Fibroblast of skin of back (primary cell): ENCODE measurements around the gene SUCLA2.
A peak's percentile ranks its signal among the peaks of the same experiment; 100 is the strongest.
"Not testable (repeated sequence)": the region's sequence is repeated elsewhere in the genome, so short reads cannot be mapped to it uniquely, and the experiment has no call there.

ENCODE experiments used
- DNase-seq: peaks from one replicate; pipeline ENCODE4 v3.0.0-alpha.2; 2013

Gene SUCLA2

DNA sequence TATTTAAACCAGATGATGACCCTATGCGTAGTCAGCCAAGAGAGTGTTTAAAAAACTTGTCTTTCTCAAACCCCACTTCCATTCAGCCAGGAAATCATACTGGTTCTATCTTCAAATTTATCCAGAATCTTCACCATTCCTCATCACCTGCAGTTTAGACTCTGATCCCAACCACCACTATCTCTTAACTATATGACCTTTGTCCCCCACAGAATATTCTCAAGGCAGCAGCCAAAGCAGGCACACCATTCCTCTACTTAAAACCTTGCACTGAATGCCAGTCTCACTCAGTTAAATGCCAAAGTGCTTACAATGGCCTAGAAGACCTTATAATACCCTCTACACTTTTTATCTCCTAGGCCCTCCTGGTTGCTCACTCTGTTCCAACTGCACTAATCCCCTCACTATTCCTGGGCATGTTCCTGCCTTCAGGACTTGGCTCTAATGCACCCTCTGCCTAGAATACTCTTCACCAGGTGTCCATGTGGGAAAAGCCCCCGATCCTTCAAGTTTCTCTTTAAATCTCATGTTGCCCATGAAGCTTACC lies 10.1 kb downstream of the SUCLA2 start:
- DNase-seq, result no peak

DNA sequence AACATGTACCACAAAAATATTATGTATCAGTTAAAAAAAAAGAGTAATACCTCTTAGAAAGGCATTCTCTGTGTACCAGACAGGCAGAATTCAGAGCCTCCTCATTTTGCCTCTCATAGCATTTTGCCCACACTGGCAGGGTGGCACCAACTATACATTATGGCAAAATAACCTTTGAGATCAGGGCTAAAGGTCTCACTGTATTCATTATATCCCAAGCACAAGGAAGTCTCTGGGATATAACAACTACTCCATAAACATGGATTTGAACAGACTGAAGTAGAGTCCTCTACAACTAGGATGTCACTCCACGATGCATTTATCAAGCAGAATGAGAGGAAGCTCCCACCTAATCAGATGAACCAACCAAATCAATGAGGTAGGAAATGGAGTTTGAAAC lies 10.6 kb downstream of the SUCLA2 start:
- DNase-seq, result no peak

DNA sequence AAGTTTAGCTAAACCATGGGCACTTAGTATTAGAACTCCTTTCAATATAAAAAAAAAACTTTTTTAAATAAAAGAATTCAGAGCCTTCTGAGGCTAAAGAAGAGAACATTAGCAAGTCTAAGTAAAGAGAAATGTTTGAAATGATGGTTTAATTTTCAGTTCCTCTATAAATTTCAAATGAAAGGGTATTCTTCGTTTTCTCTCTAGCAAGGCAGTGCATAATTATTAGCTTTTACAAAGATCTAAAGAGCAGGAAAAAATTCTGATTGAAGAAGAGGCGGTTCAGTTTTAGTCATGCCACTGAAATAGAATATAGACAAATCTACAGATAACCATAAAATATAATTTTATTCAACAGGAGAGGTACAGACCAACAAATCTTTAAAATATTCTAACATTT lies 18.0 kb downstream of the SUCLA2 start:
- no peak for DNase-seq

DNA sequence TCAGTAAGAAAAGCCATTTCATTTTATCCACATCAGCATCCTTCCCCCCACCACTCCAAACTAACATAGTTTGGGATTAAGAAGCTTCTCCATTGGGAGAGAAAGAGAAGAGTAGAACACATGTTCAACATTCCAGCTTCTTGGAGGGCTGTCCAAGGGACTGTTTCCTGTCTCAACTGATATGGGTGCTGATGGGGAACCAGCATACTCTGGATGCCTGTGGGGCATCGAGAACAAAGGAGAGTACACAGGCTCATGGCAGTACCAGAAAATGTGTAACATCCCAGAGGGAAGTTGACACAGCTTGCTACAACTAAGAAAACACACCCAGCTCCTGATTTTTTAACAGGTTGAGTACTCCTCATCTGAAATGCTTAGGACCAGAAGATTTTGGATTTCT lies 24.7 kb downstream of the SUCLA2 start:
- peak; percentile 35 for DNase-seq

DNA sequence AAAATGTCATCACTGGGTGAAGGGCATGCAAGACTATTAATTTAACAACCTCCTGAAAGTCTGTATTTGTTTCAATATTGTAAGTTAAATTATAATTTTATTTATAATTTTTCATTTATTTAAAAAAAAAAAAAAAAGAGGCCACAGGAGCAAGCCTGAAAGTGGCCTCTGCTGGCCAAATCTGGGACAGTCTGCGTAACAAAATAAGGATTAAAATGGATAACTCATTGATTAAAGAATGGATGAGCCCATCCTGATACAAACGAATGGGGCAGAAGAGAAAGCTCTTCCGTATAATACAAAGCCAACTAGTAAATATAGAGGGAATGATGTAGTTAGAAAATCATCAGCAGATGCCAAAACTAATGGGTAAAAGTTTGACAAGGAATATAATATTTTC lies 36.2 kb downstream of the SUCLA2 start:
- no peak for DNase-seq

DNA sequence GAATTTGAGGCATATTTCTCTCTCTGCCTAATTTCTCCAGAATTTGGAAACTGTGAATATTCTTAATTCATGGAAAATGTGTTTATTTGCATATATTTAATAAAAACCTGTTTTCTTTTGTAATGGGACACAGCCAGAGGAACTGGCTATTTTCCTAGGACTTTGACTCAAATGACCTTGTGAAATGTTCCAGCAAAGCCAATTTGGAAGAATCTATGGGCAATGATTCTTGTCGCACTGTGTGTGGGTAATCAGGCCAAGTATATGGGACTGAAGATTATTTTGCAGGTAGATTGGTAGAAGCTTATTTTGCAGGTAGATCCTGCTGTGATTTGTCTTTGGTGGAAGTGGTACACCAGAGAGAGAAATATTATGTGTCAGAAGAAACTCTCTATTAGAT lies 38.8 kb downstream of the SUCLA2 start:
- DNase-seq, result no peak

DNA sequence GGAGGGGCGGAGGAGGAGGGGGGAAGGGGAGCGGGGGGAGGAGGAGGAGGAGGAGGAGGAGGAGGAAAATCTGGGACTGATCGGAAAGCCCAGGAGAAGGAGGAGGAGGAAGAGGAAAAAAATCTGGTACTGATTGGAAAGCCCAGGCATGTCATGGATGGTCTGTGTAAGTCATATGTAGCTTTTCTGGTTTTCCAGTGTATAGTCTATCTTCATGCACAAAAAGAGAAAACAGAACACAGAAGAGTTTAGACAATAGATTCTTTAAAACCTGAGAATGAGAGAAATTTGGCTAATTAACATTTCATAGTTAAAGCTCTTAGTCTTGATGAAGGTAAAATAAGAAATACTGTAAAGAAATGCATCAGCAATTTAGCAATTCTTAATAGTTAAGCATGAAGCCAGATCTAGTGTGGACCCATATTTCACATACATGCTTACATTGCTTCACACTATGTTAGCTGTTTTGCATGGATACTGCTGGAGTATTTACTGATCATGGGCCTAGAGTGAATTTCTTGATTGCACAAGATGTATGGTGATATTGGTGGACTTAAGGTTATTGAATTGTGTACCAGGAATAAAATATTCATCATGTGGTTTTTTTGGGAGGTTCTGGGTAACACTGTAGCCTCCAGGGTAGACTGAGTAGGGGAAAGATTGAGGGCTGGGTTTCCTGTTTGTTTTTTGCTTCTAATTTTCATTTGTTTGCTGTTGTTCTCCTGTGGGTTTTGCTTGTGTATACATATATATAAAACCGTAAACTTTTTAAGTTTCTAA lies 41.4 kb downstream of the SUCLA2 start:
- DNase-seq, result no peak

DNA sequence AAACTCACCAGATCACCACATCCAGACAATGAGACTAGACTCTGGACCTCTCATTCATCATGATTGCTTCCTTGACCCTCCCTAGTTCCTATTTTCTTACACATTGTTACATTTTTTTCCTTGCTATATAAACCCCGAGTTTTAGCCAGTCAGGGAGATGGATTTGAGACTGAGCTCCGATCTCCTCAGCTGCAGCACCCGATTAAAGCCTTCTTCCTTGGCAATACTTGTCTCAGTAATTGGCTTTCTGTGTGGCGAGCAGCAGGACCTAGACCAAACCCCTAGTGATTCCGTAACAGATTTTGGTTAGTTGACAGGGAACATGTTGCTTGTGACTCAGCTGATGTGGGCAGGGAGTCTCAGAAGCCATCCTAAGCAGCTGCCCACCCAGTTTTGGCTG lies 44.0 kb downstream of the SUCLA2 start:
- no peak for DNase-seq

DNA sequence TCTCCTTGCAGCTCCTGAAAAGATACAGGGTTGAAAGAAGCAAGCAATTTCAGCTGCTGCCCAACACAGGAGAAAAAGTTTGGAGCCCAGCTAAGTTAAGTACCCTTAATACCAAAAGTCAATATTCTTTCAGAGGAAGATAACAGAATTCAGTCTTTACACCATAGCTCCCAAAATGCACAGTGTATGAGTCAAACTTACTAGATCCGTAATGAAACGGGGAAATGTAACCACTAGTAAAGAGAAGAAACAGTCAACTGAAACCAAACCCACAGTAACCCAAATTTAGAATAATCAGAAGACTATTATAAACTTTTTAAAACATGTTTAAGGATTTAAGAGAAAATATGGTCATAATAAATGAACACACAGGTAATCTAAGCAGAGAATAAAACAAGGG lies 45.2 kb downstream of the SUCLA2 start:
- DNase-seq, result no peak

DNA sequence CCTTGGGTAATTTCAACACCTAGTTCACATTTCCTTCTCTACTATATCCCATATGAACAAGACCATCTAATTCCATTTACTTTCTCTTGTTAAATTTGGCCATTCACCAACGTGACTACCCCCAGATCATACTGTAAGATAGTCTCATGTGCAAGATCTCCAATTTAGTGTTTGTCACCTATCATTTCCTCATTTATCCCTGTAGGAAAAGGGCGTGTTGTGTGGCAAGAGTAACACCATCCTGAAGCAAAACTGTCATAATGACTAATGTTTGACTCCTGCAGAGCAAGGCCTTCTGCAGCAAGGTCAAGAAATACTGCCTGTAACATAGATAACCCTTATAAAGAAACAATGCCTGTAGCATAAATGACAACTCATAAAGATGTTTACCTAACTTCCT lies 51.3 kb downstream of the SUCLA2 start:
- no peak for DNase-seq

DNA sequence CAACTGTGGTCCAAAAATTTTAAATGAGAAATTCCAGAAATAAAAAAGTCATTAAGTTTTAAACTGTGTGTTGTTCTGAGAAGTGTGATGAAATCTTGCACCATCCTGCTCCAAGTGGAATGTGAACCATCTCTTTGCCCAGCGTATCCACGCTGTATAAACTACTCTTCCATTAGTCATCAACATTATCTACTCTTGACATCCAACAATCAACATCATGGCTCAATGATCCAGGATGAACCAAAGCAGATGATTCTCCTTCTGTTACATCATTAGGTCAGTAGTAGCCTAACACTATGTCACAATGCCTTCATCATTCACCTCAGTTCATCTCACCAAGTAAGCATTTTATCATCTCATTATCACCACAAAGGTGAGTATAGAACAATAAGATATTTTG lies 55.3 kb downstream of the SUCLA2 start:
- DNase-seq, result peak; percentile 77

DNA sequence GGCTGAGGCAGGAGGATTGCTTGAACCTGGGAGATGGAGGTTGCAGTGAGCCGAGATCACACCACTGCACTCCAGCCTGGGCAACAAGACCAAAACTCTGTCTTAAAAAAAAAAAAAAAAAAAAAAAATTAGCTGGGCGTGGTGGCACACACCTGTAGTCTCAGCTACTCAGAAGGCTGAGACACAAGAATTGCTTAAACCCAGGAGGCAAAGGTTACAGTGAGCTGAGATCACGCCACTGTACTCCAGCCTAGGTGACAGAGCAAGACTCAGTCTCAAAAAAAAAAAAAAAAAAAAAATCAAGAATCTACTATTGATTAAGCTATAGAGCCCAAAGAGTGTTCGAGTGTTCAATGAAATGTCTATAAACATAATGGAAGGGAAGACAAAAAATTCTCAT lies 55.9 kb downstream of the SUCLA2 start:
- DNase-seq, result not testable (repeated sequence)

DNA sequence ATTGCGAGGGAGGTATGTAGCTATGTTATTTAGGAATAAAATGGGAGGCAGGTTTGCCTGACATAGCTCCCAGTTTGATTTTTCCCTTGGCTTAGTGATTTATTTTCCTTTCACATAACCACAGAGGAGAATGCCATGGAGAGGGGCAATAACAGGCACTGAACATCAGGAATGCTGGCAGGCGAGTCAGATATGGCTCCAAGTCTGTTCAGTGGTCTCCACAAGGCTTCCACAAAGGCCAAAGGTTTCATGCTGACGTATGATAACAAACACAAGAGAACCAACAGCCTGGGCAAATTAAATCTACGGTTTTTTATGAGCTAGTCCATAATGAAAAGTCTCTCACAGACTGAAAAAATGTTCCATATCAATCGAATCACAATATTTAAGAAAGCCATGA lies 66.7 kb downstream of the SUCLA2 start:
- DNase-seq, result no peak

DNA sequence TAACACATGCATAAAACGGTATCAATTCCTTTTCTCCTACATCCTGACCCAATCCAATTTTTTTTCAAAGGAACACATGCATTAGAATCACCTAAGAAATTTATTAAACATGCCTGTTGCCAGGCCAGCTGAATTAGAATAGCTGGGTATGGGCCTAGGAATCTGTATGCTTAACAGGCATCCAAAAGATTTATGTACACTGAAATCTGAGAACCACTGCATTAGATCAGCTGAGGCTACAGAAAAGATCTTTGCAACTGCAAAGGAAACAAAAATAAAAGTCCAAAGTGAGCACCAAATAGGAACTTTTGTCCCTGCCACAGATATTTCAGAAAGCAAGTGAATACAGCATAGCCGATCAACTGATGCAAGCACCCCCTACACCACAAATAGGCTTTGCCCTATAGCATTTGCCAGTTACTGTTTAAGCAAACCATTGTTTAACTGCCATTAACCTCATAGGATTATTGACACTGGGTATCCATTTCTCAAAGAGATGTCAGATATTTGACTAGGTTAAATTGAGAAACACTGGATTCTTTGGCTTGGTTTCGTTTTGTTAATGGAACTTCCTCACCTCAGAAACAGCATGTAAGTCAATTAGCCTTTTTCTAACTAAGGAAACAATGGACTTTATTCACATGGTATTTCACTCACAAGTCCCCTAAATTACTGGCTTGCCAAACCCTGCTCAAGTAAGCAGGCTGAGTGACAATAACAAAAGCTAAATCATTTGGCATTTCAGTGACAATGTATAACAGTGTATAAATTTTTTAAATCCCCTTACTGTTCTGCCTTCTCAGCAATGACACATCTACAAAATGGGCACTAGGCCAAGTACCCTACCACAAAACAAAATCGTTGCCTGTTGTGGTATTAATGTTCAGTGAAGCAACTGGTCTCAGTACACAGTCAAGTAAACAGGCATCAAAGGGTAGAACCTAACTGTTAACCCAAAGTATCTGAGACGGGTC lies 67.8 kb downstream of the SUCLA2 start:
- no peak for DNase-seq

DNA sequence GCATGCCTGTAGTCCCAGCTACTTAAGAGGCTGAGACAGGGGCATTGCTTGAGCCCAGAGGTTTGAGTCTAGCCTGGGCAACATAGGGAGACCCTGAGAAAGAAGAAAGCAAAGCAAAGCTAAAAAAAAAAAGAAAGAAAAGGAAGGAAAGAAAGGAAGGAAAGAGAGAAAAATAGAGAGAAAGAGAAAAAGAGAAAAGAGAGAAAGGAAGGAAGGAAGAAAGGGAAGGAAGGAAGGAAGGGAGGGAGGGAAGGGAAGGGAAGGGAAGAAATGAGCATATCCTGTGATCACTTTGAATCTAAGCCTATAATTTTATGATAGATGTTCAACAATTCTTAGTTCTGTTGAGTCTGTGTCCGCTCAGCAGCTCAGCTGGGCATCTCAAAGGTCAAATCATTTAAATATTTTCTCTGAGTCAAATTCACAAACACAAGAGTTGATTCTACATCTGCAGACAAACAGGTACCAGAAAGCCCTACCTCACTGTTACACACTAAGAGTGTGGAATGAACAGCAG lies 70.4 kb downstream of the SUCLA2 start:
- DNase-seq, result no peak

DNA sequence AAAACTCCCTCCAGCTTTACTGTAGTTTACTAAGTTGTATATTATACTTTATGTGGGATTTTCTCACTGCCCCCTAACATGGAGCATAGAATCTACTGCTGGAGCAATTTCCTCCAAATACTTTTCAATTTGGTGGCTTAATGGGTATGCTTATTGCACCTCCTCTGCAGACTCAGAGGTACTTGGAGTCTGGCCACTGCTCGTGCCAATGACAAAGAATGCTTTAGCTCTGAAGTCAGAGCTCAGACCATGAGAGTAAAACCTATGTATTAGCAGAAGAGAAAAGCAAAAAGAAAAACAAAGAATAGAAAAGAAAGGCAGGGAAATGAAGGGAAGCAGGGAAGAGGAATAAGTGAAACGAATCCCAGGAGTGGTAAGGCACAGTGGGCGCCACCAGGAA lies 71.9 kb downstream of the SUCLA2 start:
- peak; percentile 7 for DNase-seq

DNA sequence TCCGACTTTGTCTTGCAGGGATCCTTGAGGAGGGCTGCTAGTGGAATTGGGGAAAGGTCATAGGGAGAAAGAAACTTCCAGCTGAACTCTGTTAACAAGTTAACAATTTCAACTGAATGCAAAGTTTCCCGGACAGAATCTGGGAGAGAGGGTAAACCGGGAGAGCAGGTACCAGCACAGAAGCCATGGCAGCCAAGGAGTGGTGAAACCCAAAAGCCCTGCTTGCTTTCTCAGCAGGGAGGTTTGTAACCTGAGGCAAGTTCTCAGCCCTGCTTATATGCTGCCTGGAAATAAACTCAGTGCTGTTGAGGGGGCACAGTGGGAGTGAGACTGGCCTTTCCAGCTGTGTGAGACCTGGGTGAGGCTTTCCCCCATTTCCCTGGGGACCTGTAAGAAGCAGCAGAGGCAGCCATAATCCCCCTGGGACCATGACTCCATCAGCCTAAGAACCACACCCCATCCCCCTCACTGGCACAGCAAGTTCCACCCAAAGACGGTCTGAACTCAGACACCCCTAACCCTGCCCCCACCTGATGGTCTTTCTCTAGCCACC lies 84.0 kb downstream of the SUCLA2 start:
- no peak for DNase-seq

DNA sequence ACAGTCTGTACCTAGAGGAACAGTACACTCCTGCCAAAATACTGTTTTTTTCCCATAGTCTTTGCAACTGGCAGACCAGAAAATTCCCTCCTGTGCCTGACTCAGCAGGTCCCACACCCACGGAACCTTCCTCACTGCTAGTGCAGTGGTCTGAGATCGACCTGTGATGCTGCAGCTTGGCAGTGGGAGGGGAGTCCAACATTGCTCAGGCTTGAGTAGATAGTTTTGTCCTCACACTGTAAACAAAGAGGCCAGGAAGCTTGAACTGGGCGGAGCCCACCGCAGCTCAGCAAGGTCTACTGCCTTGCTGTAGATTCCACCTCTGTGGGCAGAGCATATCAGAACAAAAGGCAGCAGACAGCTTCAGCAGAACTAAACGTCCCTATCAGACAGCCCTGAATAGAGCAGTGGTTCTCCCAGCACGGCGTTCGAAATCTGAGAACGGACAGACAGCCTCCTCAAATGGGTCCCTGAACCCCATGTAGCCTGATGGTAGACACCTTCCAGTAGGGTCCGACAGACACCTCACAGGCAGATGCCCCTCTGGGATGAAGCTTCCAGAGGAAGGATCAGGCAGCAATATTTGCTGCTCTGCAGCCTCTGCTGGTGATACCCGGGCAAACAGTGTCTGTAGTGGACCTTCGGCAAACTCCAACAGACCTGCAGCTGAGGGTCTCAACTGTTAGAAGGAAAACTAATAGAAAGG lies 92.7 kb downstream of the SUCLA2 start:
- DNase-seq, result no peak

DNA sequence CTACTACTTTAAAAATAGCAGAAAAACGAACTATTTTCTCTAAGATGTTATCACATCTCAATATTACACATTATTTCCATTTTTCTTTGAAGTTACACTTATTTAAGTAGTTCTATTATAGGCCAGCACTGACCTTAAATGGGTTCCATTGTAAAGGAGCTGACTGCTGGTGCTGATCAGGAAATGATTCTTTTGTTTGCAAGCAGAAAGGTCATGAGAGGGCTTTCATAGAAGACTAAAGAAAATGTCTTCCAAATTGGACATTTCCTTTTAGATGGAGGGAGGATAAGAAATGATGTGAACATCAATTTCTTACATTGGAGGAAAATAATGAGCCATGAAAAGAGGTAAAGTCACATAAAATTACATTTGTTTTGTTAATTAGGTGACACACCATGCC lies 96.2 kb downstream of the SUCLA2 start:
- no peak for DNase-seq

DNA sequence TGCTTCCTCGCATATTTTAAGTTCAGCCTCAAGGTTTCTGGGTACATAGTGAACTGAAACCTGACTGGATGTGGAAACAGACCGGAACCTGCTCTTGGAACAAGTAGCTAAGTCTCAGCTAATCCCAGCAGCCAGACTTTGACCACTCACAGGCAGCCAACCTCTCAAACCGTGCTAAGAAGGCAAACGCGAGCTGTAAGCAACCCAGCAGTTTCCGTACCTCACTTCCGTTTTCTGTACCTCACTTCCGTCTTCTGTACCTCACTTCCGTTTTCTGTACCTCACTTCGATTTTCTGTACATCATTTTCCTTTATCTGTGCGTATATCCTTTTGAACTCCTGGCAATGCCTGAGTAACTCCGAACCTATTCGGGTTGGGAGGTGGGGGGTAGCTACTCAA lies 96.8 kb downstream of the SUCLA2 start:
- DNase-seq, result no peak

DNA sequence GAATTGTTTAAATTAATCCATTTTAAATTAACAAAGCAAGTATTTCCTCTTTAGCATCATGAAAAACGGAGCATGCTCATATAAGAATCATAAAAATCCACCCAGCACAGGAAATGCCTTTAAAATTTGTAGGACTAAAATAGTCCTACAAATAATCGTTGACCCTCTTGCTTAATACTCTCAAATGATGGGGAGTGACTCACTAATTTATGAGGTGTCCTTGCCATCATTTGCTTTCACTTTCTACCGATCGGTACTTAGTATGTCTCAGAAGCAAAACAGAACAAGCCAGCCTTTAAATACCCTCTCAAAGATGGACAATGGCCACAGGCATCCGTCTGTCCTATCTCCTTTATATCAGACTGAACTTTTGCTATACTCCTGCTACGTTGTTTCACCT lies 97.2 kb downstream of the SUCLA2 start:
- DNase-seq, result peak; percentile 39

DNA sequence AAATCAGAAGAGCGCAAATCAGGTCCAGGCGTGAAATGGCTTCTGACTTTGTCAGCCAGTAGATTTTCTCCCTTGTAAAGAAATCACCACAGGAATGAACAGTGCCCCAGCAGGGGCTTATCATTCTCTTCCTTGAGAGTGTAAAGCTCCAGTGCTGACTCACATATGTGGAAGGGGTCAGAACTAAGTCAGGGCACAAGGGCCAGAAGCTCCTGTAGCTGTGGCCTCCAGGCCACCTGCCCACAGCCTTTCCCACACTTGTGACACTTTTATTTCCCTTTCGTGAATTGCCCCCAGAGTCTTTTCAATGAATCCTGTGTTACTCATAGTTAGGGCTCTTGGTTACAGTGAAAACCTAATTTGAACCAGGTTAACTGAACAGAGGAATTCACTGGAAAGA lies 99.6 kb downstream of the SUCLA2 start:
- peak; percentile 73 for DNase-seq
